ENCODE measurements around the gene GRXCR1.

DNA sequence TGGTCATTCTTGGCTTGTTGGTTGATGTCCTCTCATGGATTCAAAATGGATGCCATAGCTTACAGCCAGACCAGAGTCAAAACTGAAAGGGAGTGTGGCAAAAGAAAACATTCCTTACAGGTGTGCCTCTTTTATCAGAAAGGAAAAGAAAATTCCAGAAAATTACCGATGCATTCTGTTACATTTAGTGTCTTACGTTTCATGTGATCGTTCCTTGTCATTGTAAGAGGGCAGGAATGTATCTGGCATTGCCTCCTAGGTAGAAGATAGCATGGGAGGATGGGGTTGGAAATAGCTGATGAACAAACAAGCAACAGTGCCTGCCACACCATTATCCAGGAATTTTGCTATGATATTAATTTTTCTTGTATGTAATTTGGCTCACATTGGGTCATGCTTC is 13.1 kb downstream of the GRXCR1 start:
- no peak for TF ChIP-seq CTCF (conservative IDR thresholded peaks at IDR 0.05)
- TF ChIP-seq EZH2 (IDR thresholded peaks at IDR 0.05; ENCODE audit: low read depth) = no peak
